Vagina (tissue), 2 donors: ENCODE results near the gene ASPHD1.
A peak's percentile ranks its signal among the peaks of the same experiment; 100 is the strongest.

Source experiments
- CTCF ChIP-seq, 3 experiments: fragments of 450-650 bp in 2 of 3; fragments of 200-600 bp in 1 of 3; sonication (generic) in 1 of 3; IDR thresholded peaks; one replicate each; pipeline ENCODE4 v1.5.1; 2017 to 2019; ENCODE audit warnings: antibody characterized with exemption in 3 of 3, mild to moderate bottlenecking in 2 of 3, moderate library complexity in 2 of 3
- POLR2A ChIP-seq, 2 donors: fragments of 450-650 bp; IDR thresholded peaks; one replicate each; pipeline ENCODE4 v1.6.1; 2017; ENCODE audit warnings: antibody characterized with exemption in 2 of 2, mild to moderate bottlenecking in 2 of 2, moderate library complexity in 2 of 2
- POLR2AphosphoS5 ChIP-seq, 2 donors: sonication (generic); formaldehyde crosslinking; IDR thresholded peaks; one replicate each; pipeline ENCODE4 v1.9.0; 2017; ENCODE audit warnings: antibody characterized with exemption in 2 of 2, mild to moderate bottlenecking in 2 of 2, low read depth in 1 of 2; ENCODE audit not compliant: insufficient read depth in 1 of 2

GRCh38 chr16:29943846-29944799 lies 43.8 kb downstream of the ASPHD1 start:
- TF ChIP-seq CTCF (IDR thresholded peaks at IDR 0.05) = no peak
- TF ChIP-seq POLR2A (IDR thresholded peaks at IDR 0.05) = no peak
- TF ChIP-seq POLR2AphosphoS5 (IDR thresholded peaks at IDR 0.05; ENCODE audit: insufficient read depth in 1 of 2, low read depth in 1 of 2) = peak in 1 of 2 donors; percentile 84
